Measurements from ENCODE around the gene FKBP10.

- no peak for TF ChIP-seq CBX8 (IDR thresholded peaks at IDR 0.05)
- no peak for TF ChIP-seq TP53 (CRISPR knock-in tag; IDR thresholded peaks at IDR 0.05)
- TF ChIP-seq CTCF (IDR thresholded peaks at IDR 0.05), result no peak
- no peak for TF ChIP-seq CHD2 (IDR thresholded peaks at IDR 0.05; ENCODE audit: low read length, partially characterized antibody)
Measured at GRCh38 chr17:41813699-41814124, 908 bp downstream of the FKBP10 start.

Data from A549 (cell line).